Sigmoid colon (tissue), 4 donors: ENCODE results near the gene LTBP1.

ENCODE experiments used
- EP300 ChIP-seq, 4 donors: sonication (generic); formaldehyde crosslinking; IDR thresholded peaks; one replicate each; pipeline ENCODE4 v1.6.1; 2017; ENCODE audit warnings: antibody characterized with exemption in 4 of 4
- POLR2A ChIP-seq, 2 donors: fragments of 450-650 bp; IDR thresholded peaks; one replicate each; pipeline ENCODE4 v1.6.1; 2016; ENCODE audit warnings: antibody characterized with exemption in 2 of 2, mild to moderate bottlenecking in 2 of 2, moderate library complexity in 2 of 2
- POLR2AphosphoS5 ChIP-seq, 4 donors: sonication (generic); formaldehyde crosslinking; IDR thresholded peaks; one replicate each; pipeline ENCODE4 v1.6.1; 2017; ENCODE audit warnings: antibody characterized with exemption in 4 of 4
- TF ChIP-seq, protein P1 (sequence below), 4 experiments: fragments of 450-650 bp in 3 of 4; fragments of 200-600 bp in 1 of 4; IDR thresholded peaks; one replicate each; pipeline ENCODE4 v1.5.1; 2016 to 2019; ENCODE audit warnings: antibody characterized with exemption in 4 of 4, mild to moderate bottlenecking in 3 of 4, moderate library complexity in 2 of 4

- TF ChIP-seq, protein P1, sequence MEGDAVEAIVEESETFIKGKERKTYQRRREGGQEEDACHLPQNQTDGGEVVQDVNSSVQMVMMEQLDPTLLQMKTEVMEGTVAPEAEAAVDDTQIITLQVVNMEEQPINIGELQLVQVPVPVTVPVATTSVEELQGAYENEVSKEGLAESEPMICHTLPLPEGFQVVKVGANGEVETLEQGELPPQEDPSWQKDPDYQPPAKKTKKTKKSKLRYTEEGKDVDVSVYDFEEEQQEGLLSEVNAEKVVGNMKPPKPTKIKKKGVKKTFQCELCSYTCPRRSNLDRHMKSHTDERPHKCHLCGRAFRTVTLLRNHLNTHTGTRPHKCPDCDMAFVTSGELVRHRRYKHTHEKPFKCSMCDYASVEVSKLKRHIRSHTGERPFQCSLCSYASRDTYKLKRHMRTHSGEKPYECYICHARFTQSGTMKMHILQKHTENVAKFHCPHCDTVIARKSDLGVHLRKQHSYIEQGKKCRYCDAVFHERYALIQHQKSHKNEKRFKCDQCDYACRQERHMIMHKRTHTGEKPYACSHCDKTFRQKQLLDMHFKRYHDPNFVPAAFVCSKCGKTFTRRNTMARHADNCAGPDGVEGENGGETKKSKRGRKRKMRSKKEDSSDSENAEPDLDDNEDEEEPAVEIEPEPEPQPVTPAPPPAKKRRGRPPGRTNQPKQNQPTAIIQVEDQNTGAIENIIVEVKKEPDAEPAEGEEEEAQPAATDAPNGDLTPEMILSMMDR (IDR thresholded peaks at IDR 0.05) = no peak
- TF ChIP-seq POLR2AphosphoS5 (IDR thresholded peaks at IDR 0.05) (no peak), EP300 (IDR thresholded peaks at IDR 0.05) (no peak), POLR2A (IDR thresholded peaks at IDR 0.05) (no peak)
Measured at GRCh38 chr2:33137331-33137730, 190.6 kb downstream of the LTBP1 start.
